Measurements from ENCODE around the gene FGFR4. TPM values are rescaled to one million over a fixed set of nuclear protein-coding genes. Genes with fewer than 3 reads are reported as not detected.

Gene FGFR4
- total and polyA plus RNA-seq, 2 of the 8 experiments (the other 6 are each of a cell fraction or from before 2014, with no cell fraction given), result 61.4 to 88.4 TPM

DNA sequence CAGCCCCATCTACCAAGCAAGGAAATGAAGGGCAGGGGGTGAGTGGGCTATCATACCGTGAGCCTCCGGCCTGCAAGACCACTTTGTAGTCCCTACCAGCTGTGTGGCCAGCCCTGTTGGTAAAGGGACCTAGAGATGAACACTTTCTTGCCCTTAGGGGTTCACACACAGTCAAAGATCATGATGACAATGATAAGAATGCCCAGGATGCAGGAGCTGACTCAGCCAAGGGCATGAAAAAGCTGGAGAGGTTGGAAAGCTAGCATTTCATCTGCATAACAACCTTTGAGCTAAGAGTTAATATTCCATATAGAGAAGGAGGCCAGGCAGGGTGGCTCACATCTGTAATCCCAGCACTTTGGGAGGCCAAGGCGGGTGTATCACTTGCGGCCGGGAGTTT, 19.2 kb upstream of the FGFR4 start (continued):
- TF ChIP-seq KDM4A (IDR thresholded peaks at IDR 0.05; ENCODE audit: low read depth, low read length, severe bottlenecking) (no peak), CBX5 (IDR thresholded peaks at IDR 0.05; ENCODE audit: low read depth, low read length) (no peak), SP4 (IDR thresholded peaks at IDR 0.05; ENCODE audit: low read length) (no peak), RFX5 (IDR thresholded peaks at IDR 0.05; ENCODE audit: borderline replicate concordance, low read depth, low read length) (no peak), NANOG (IDR thresholded peaks at IDR 0.05; ENCODE audit: insufficient read depth, low read depth, low read length, poor library complexity, severe bottlenecking) (no peak)
